HepG2 (cell line): ENCODE results near the gene HSCB. TPM values are rescaled to one million over a fixed set of nuclear protein-coding genes. Genes with fewer than 3 reads are reported as not detected.

Source experiments
- ERF ChIP-seq: IDR thresholded peaks from 2 replicates; pipeline ENCODE4 v1.6.1; 2018; ENCODE audit warnings: missing biosample characterization, missing genetic modification reagents
- EZH2 ChIP-seq: conservative IDR thresholded peaks from 2 replicates; pipeline ENCODE4 v1.6.1; 2012; ENCODE audit warnings: mild to moderate bottlenecking, low read depth, low read length, moderate library complexity
- FOSL2 ChIP-seq: sonication (generic); formaldehyde crosslinking; IDR thresholded peaks from 2 replicates; pipeline ENCODE4 v1.4.0; 2020; ENCODE audit warnings: missing genetic modification reagents
- HNRNPLL ChIP-seq: fragments of 200-400 bp; formaldehyde crosslinking; IDR thresholded peaks from 2 replicates; pipeline ENCODE4 v1.6.1; 2017; ENCODE audit warnings: mild to moderate bottlenecking, low read depth, low read length; ENCODE audit not compliant: poor library complexity, severe bottlenecking
- IRF2 ChIP-seq: IDR thresholded peaks from 2 replicates; pipeline ENCODE4 v1.6.1; 2018; ENCODE audit warnings: missing genetic modification reagents, missing compliant biosample characterization
- NFKBIZ ChIP-seq: IDR thresholded peaks from 2 replicates; pipeline ENCODE4 v1.6.1; 2018; ENCODE audit warnings: missing genetic modification reagents, missing compliant biosample characterization
- RFX5 ChIP-seq: IDR thresholded peaks from 2 replicates; pipeline ENCODE4 v1.6.1; 2011; ENCODE audit warnings: low read depth, low read length, improper control_type of control experiment
- TP53 ChIP-seq: sonication (generic); formaldehyde crosslinking; conservative IDR thresholded peaks from 2 replicates; pipeline ENCODE4 v1.4.0; 2020; ENCODE audit warnings: missing genetic modification reagents
- ZFP1 ChIP-seq: IDR thresholded peaks from 2 replicates; pipeline ENCODE4 v1.6.1; 2016
- ZNF138 ChIP-seq: sonication (generic); formaldehyde crosslinking; IDR thresholded peaks from 2 replicates; pipeline ENCODE4 v1.5.0; 2020; ENCODE audit warnings: mild to moderate bottlenecking, low read depth, missing genetic modification reagents
- ZNF234 ChIP-seq: sonication (generic); formaldehyde crosslinking; conservative IDR thresholded peaks from 2 replicates; pipeline ENCODE4 v1.5.1; 2020; ENCODE audit warnings: mild to moderate bottlenecking, missing genetic modification reagents
- ZNF256 ChIP-seq: sonication (generic); formaldehyde crosslinking; conservative IDR thresholded peaks from 2 replicates; pipeline ENCODE4 v1.4.0; 2020; ENCODE audit warnings: missing genetic modification reagents
- ZNF557 ChIP-seq: sonication (generic); formaldehyde crosslinking; IDR thresholded peaks from 2 replicates; pipeline ENCODE4 v1.4.0; 2020; ENCODE audit warnings: missing genetic modification reagents
- polyA plus RNA-seq, 8 experiments: library from polyadenylated mRNA; depleted of rRNA in 3 of 8; stranded (reverse) in 7 of 8; unstranded in 1 of 8; fragments of >200 nt; fragmentation: Illumina TruSeq in 4 of 8; extraction: Trizol in 4 of 8; gene quantifications; 2 replicates each; pipeline versions ENCODE4 v1.2.1 to v1.2.3, GENCODE V29; 2011 to 2016; ENCODE audit warnings: low read depth in 4 of 8, missing spikeins in 1 of 8, mixed read lengths in 1 of 8; ENCODE audit not compliant: insufficient read depth in 1 of 8
- total RNA-seq, 5 experiments: library from RNA; depleted of rRNA; stranded (reverse); fragments of >200 nt; fragmentation: Illumina TruSeq; extraction: Trizol; gene quantifications; 2 replicates each; pipeline ENCODE4 v1.2.3, GENCODE V29; 2016; ENCODE audit warnings: low read depth in 1 of 5
- TF ChIP-seq, protein P1 (sequence below): IDR thresholded peaks from 2 replicates; pipeline ENCODE4 v1.6.1; 2016; ENCODE audit warnings: low read depth, missing genetic modification reagents, missing compliant biosample characterization
- TF ChIP-seq, protein P2 (sequence below): IDR thresholded peaks from 2 replicates; pipeline ENCODE4 v1.6.1; 2016; ENCODE audit warnings: missing compliant biosample characterization, missing genetic modification reagents, borderline replicate concordance
- TF ChIP-seq, protein P3 (sequence below): sonication (generic); formaldehyde crosslinking; IDR thresholded peaks from 2 replicates; pipeline ENCODE4 v1.8.1; 2023; ENCODE audit warnings: mild to moderate bottlenecking, inconsistent platforms, moderate library complexity, missing genetic modification reagents, borderline replicate concordance
- TF ChIP-seq, protein P4 (sequence below): sonication (generic); formaldehyde crosslinking; IDR thresholded peaks from 2 replicates; pipeline ENCODE4 v1.4.0; 2020; ENCODE audit warnings: missing genetic modification reagents, borderline replicate concordance
- TF ChIP-seq, protein P5 (sequence below), 2 experiments: fragments of 450-650 bp in 1 of 2; sonication (generic) in 1 of 2; formaldehyde crosslinking; IDR thresholded peaks; 2 replicates each; pipeline versions ENCODE4 v1.5.0 to v1.8.0; 2020 to 2022; ENCODE audit warnings: mild to moderate bottlenecking in 1 of 2, missing genetic modification reagents in 1 of 2

Gene HSCB
- total and polyA plus RNA-seq, 2 of the 13 experiments (the other 11 are each of a cell fraction or from before 2014, with no cell fraction given), result 15.4 to 20.9 TPM

DNA sequence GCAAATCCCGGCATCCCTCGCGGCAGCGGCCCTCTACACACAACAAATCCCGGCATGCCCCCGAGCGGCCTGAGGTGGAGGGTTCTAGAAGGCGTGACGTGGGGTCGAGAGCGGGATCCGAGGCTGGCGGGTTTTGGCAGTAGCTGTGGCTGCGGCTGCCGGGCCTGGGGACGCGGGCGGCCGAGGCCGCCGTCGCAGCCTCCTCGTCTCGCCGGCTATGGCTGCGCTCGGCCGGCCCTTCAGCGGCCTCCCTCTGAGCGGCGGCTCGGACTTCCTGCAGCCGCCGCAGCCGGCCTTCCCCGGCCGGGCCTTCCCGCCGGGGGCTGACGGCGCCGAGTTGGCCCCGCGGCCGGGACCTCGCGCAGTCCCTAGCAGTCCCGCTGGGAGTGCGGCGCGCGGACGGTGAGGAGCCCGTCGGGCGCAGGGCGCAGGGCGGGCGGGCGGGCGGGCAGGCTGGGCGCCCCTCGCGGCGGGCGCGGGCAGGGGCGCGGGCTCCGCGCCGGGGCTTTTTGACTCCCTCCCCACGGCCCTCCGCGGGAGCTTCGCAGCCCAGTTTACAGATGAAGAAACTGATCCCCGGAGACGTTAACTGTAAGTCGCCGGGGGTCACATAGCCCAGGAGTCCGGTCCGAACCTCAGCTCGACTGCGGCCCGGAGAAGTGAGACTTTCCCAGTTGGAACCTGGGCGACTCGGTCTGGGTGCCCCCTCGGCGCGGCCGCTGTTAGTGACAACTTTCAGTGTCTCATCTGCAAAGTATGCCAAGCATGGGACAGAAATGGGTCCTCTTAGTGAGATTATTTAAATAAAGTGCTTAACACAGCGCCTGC is 31.0 kb downstream of the HSCB start, which contains the start of gene CCDC117 (continued):
- TF ChIP-seq, protein P1, sequence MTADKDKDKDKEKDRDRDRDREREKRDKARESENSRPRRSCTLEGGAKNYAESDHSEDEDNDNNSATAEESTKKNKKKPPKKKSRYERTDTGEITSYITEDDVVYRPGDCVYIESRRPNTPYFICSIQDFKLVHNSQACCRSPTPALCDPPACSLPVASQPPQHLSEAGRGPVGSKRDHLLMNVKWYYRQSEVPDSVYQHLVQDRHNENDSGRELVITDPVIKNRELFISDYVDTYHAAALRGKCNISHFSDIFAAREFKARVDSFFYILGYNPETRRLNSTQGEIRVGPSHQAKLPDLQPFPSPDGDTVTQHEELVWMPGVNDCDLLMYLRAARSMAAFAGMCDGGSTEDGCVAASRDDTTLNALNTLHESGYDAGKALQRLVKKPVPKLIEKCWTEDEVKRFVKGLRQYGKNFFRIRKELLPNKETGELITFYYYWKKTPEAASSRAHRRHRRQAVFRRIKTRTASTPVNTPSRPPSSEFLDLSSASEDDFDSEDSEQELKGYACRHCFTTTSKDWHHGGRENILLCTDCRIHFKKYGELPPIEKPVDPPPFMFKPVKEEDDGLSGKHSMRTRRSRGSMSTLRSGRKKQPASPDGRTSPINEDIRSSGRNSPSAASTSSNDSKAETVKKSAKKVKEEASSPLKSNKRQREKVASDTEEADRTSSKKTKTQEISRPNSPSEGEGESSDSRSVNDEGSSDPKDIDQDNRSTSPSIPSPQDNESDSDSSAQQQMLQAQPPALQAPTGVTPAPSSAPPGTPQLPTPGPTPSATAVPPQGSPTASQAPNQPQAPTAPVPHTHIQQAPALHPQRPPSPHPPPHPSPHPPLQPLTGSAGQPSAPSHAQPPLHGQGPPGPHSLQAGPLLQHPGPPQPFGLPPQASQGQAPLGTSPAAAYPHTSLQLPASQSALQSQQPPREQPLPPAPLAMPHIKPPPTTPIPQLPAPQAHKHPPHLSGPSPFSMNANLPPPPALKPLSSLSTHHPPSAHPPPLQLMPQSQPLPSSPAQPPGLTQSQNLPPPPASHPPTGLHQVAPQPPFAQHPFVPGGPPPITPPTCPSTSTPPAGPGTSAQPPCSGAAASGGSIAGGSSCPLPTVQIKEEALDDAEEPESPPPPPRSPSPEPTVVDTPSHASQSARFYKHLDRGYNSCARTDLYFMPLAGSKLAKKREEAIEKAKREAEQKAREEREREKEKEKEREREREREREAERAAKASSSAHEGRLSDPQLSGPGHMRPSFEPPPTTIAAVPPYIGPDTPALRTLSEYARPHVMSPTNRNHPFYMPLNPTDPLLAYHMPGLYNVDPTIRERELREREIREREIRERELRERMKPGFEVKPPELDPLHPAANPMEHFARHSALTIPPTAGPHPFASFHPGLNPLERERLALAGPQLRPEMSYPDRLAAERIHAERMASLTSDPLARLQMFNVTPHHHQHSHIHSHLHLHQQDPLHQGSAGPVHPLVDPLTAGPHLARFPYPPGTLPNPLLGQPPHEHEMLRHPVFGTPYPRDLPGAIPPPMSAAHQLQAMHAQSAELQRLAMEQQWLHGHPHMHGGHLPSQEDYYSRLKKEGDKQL (CRISPR knock-in tag), result peak; percentile 21; the same call in 1 of the 2 replicates
- TF ChIP-seq EZH2 (no peak), TP53 (CRISPR knock-in tag) (0 out of 2 replicates have a peak, but pooled peaks have one; percentile 15), ZNF557 (CRISPR knock-in tag) (0 out of 2 replicates have a peak, but pooled peaks have one; percentile 50), NFKBIZ (no peak), ERF (CRISPR knock-in tag) (peak; percentile 70; the same call in 1 of the 2 replicates), HNRNPLL (peak; percentile 52), ZNF234 (no peak), IRF2 (peak; percentile 83), ZFP1 (CRISPR knock-in tag) (no peak), ZNF138 (CRISPR knock-in tag) (peak; percentile 82; the same call in 1 of the 2 replicates), ZNF256 (CRISPR knock-in tag) (peak; percentile 86; the same call in 1 of the 2 replicates), FOSL2 (peak; percentile 73), RFX5 (no peak)
- TF ChIP-seq, protein P2, sequence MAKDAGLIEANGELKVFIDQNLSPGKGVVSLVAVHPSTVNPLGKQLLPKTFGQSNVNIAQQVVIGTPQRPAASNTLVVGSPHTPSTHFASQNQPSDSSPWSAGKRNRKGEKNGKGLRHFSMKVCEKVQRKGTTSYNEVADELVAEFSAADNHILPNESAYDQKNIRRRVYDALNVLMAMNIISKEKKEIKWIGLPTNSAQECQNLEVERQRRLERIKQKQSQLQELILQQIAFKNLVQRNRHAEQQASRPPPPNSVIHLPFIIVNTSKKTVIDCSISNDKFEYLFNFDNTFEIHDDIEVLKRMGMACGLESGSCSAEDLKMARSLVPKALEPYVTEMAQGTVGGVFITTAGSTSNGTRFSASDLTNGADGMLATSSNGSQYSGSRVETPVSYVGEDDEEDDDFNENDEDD (CRISPR knock-in tag), result peak; percentile 95
- TF ChIP-seq, protein P3, sequence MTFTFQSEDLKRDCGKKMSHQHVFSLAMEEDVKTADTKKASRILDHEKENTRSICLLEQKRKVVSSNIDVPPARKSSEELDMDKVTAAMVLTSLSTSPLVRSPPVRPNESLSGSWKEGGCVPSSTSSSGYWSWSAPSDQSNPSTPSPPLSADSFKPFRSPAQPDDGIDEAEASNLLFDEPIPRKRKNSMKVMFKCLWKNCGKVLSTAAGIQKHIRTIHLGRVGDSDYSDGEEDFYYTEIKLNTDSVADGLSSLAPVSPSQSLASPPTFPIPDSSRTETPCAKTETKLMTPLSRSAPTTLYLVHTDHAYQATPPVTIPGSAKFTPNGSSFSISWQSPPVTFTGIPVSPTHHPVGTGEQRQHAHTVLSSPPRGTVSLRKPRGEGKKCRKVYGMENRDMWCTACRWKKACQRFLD, result peak; percentile 31; the same call in 1 of the 2 replicates
- TF ChIP-seq, protein P4, sequence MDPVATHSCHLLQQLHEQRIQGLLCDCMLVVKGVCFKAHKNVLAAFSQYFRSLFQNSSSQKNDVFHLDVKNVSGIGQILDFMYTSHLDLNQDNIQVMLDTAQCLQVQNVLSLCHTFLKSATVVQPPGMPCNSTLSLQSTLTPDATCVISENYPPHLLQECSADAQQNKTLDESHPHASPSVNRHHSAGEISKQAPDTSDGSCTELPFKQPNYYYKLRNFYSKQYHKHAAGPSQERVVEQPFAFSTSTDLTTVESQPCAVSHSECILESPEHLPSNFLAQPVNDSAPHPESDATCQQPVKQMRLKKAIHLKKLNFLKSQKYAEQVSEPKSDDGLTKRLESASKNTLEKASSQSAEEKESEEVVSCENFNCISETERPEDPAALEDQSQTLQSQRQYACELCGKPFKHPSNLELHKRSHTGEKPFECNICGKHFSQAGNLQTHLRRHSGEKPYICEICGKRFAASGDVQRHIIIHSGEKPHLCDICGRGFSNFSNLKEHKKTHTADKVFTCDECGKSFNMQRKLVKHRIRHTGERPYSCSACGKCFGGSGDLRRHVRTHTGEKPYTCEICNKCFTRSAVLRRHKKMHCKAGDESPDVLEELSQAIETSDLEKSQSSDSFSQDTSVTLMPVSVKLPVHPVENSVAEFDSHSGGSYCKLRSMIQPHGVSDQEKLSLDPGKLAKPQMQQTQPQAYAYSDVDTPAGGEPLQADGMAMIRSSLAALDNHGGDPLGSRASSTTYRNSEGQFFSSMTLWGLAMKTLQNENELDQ, result no peak
- TF ChIP-seq, protein P5, sequence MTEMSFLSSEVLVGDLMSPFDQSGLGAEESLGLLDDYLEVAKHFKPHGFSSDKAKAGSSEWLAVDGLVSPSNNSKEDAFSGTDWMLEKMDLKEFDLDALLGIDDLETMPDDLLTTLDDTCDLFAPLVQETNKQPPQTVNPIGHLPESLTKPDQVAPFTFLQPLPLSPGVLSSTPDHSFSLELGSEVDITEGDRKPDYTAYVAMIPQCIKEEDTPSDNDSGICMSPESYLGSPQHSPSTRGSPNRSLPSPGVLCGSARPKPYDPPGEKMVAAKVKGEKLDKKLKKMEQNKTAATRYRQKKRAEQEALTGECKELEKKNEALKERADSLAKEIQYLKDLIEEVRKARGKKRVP (CRISPR knock-in tag; IDR thresholded peaks at IDR 0.05), result peak in 1 of 2 experiments; percentile 34; a peak in 1 of 4 replicates
